Lower leg skin (tissue), 4 donors: ENCODE measurements around the gene TRIM9. TPM values are rescaled to one million over a fixed set of nuclear protein-coding genes. Genes with fewer than 3 reads are reported as not detected.

Source experiments
- DNase-seq, 2 donors: peaks; one replicate each; pipeline ENCODE4 v3.0.0-alpha.2; 2019; ENCODE audit warnings: low spot score in 2 of 2
- H3K4me3 ChIP-seq: fragments of 200-600 bp; sonication (generic); 2 replicates; pipeline ENCODE4 v1.5.1; 2017; ENCODE audit warnings: mild to moderate bottlenecking, low read depth; ENCODE audit not compliant: poor library complexity, severe bottlenecking
- POLR2A ChIP-seq, 2 donors: fragments of 450-650 bp; IDR thresholded peaks; one replicate each; pipeline ENCODE4 v1.6.1; 2016 to 2017; ENCODE audit warnings: antibody characterized with exemption in 2 of 2, mild to moderate bottlenecking in 1 of 2, moderate library complexity in 1 of 2
- WGBS, 2 donors: methylation state at CpG; one replicate each; pipeline ENCODE4 v1.1.5; 2018; 5-methylcytosine and 5-hydroxymethylcytosine counted together
- intact Hi-C: fragments of 100-400 bp; cut with DNase I; formaldehyde crosslinking; loops from one replicate; pipeline ENCODE4 v1.15.0; 2023; ENCODE audit warnings: low total_unique reads
- total RNA-seq, 4 donors: library from RNA; depleted of rRNA; stranded (reverse); fragments of >200 nt; gene quantifications; one replicate each; pipeline ENCODE4 v1.1.0, GENCODE V29; 2016
- TF ChIP-seq, protein P1 (sequence below), 3 donors: fragments of 450-650 bp; IDR thresholded peaks; one replicate each; pipeline ENCODE4 v1.5.1; 2016; ENCODE audit warnings: antibody characterized with exemption in 3 of 3, mild to moderate bottlenecking in 3 of 3, moderate library complexity in 2 of 3

The TRIM9 gene
- 1 to 10 TPM in 3 of 4 donors, under 1 TPM in 1; 0.76 to 3.0 (median 1.4) TPM for total RNA-seq

DNA sequence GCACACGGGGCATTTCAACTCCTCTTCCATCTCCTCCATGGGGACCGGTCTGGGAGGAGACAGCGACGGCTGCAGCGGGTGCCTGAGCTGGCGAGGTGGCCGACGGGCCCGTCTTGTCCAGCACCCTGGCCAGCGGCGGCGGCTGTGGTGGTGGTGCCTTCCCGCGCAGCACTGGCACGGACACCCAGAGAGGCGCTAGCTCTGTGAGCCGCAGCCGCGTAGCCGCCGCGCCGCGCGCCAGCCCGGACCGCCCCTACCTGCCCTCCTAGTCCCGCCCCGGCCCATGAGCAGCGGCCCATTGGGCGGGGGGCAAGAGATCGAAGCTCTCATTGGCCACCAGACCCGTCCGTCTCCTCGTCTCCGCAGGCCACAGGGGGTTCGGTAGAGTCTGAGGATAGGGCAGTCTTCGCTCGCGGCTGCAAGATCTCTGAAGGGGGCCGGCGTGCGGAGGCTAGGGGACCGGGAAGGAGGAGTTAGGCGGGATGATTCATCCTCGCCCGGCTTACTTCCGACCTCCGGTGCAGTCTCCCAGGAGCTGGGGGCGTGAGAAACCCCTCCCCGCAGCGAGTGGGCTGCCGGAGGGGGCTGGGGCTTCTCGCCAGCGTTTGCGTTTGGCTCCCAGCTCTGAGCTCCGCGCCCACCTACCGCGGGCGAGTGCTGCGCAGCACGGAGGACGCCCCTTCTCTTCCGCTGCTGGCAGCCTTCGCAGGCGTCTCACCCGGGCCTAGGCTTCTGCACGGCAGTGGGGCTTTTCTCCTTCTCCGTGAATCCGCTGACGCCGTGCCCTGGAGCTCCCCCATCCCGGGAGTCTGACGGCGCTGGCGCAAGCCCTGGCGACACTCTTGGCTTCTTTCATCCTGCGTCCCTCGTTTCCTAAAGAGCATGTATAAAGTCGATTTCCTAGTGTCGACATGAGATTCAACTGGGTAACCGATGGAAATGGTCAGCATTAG is at the start of gene TRIM9:
Gene TRIM9 (minus strand): TSS at position 205 of the 953 bp plus-strand sequence. CDS start 166 bp downstream, at position 39.
- WGBS, 2 donors: 1% methylated on average over 50 to 64 of the region's 83 CpGs
- TF ChIP-seq, protein P1, sequence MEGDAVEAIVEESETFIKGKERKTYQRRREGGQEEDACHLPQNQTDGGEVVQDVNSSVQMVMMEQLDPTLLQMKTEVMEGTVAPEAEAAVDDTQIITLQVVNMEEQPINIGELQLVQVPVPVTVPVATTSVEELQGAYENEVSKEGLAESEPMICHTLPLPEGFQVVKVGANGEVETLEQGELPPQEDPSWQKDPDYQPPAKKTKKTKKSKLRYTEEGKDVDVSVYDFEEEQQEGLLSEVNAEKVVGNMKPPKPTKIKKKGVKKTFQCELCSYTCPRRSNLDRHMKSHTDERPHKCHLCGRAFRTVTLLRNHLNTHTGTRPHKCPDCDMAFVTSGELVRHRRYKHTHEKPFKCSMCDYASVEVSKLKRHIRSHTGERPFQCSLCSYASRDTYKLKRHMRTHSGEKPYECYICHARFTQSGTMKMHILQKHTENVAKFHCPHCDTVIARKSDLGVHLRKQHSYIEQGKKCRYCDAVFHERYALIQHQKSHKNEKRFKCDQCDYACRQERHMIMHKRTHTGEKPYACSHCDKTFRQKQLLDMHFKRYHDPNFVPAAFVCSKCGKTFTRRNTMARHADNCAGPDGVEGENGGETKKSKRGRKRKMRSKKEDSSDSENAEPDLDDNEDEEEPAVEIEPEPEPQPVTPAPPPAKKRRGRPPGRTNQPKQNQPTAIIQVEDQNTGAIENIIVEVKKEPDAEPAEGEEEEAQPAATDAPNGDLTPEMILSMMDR (IDR thresholded peaks at IDR 0.05): no peak
- no peak for TF ChIP-seq POLR2A (IDR thresholded peaks at IDR 0.05)
- intact Hi-C loops: no loop called here

DNA sequence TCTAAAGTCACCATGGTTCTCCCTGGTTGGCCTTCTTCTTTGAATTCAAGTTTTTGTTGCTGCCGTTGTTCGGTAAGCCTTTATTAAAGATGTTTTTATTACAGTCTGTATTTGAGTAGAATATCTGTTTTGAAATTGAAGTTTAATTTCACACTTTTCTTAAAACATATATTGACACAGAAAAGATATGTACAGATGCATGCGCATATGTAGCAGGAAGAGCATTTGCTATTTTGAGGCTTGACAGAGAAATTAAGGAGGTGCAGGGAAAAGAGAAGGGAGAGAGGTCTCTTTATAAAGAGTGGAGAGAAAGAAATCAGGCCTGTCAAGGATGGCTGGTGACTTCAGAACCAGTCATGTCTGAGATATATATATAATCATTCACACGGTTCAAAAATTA is 46.0 kb upstream of the TRIM9 start:
- intact Hi-C loops: no loop called here
- 95% methylated on average over 4 of the region's 4 CpGs for WGBS, 2 donors
- DNase-seq: no peak
- no peak overlapping the region for H3K4me3 ChIP-seq
- TF ChIP-seq, protein P1 (IDR thresholded peaks at IDR 0.05): no peak
- TF ChIP-seq POLR2A (IDR thresholded peaks at IDR 0.05): no peak

More for the DNA sequence above, at the start of gene TRIM9:
- peak within 1 kb of the TSS; percentile 58 for H3K4me3 ChIP-seq
- DNase-seq: peak; percentile 93 to 98

DNA sequence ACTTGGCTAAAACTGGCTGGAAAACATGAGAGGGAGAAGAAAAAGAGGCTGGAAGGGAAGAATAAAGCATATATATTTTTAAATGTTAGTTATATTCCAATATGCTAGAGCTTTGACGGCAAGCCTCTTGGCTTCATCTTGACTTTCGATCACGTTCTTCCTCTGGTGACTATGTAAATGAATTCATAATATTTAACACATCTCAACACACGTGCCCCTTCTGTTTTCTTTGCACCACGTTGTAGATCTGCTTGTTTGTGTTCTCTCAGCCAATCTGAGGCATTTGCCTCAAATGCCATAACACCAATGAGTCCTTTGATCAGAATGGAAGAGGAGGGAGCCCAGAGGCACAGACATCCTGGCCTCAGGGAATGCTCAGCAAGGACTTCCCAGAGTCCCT is 45.4 kb upstream of the TRIM9 start:
- H3K4me3 ChIP-seq: no peak overlapping the region
- no peak for TF ChIP-seq POLR2A (IDR thresholded peaks at IDR 0.05)
- TF ChIP-seq, protein P1 (IDR thresholded peaks at IDR 0.05): no peak
- intact Hi-C loops: no loop called here
- no peak for DNase-seq
- 83 to 87% methylated on average over 5 of the region's 5 CpGs for WGBS, 2 donors

DNA sequence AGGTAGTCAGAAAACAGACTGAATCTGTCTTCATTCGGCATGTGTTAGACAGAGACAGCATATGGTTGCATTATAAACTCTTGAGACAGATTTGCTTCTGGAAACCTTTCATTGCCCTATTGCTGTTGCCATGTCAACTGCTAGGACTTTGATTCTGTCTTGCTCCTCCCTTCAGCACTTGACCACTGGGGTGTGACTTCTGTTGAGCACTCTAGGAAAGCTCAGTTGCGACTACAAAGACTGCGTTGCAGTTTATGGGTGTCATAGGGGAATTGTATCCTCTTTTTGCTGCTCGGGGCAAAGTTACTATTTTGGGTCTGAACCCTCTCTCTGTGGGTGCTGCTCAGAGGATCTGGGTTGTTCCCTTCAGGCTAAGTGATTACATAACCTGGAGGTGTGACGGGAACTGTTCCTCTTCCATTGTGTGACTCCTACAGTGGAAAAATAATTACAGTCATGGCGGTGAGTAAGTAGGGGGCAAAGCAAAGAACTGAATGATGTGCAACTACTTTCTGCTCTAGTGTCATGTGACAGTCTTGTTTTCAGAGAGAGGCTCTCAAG is 44.3 kb upstream of the TRIM9 start:
- 40 to 58% methylated on average over 6 of the region's 6 CpGs for WGBS, 2 donors
- intact Hi-C loops: no loop called here
- TF ChIP-seq, protein P1 (IDR thresholded peaks at IDR 0.05): no peak
- peak in 1 of 2 donors; percentile 39 for DNase-seq
- H3K4me3 ChIP-seq: no peak overlapping the region

DNA sequence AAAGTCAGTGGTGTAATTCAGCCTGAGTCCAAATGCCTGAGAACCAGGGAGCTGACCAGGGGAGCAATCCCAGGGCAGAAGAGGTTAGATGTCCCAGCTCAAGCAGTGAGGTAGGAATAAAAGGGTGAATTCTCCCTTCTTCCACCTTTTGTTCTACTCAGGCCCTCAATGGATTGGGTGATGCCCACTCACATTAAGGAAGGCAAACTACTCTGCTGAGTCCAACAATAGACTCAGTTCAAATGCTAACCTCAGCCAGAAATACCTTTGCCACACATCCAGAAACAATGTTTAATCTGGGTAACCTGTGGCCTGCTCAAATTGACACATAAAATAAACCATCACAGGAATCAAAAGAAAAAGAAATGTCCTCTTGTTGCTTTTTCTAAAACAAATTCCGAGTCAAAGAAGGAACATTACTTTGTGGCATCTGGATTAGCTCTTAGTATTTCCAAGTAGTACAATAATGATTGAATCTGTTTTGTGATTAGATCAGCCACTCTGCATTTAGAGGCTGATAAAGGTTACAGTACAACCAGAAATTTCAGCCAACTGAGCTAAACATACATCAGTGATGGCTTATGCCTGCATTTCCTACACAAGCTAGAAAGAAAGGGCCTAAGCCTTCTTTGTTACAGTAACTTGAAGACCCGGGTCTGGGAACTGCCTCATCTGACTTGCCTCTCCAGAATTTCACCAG is 43.6 kb upstream of the TRIM9 start:
- WGBS, 2 donors: 57 to 64% methylated on average over 2 of the region's 2 CpGs
- TF ChIP-seq, protein P1 (IDR thresholded peaks at IDR 0.05): no peak
- TF ChIP-seq POLR2A (IDR thresholded peaks at IDR 0.05): no peak
- H3K4me3 ChIP-seq: no peak overlapping the region
- DNase-seq: no peak
- intact Hi-C loops: no loop called here
